ENCODE data around the gene FCRL1.

DNA sequence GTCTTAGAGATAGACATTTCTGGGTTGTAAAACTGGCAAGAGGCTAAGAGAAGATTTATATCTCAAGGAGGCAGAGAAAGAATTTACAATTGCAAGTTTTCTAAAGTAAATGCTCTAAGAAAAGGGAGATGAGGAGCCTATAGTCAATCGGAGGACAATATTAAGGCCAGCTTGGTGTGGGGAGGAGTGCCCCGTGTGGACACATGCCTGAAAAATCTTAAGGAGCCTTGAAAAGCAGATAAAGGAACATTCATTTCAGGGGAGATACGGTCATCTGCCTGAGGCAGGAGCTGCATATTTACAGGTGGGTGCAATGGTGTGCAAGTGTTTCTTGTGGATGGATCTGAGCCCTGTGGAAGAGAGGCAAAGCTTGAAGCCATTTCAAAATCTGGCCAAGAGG, 68.6 kb downstream of the FCRL1 start:
- no peak for TF ChIP-seq CTCF (IDR thresholded peaks at IDR 0.05)
- TF ChIP-seq POLR2AphosphoS5 (IDR thresholded peaks at IDR 0.05; ENCODE audit: low read depth, low read length) = no peak

Measured in Panc1 (cell line).